ENCODE results near the gene CADM1. TPM values are rescaled to one million over a fixed set of nuclear protein-coding genes. Genes with fewer than 3 reads are reported as not detected.

The CADM1 gene
- total RNA-seq, 1 experiment from 2014 or later, result 12.9 TPM

- ChIA-PET CTCF (no interaction called here), POLR2A (ENCODE audit: low non-redundant PET) (no interaction called here)
- no TSS peak for BruUV-seq (replicated peaks)
- no peak overlapping the region for H3K27ac ChIP-seq (ENCODE audit: low read depth, low read length, poor library complexity, severe bottlenecking)
- TF ChIP-seq, protein P1, sequence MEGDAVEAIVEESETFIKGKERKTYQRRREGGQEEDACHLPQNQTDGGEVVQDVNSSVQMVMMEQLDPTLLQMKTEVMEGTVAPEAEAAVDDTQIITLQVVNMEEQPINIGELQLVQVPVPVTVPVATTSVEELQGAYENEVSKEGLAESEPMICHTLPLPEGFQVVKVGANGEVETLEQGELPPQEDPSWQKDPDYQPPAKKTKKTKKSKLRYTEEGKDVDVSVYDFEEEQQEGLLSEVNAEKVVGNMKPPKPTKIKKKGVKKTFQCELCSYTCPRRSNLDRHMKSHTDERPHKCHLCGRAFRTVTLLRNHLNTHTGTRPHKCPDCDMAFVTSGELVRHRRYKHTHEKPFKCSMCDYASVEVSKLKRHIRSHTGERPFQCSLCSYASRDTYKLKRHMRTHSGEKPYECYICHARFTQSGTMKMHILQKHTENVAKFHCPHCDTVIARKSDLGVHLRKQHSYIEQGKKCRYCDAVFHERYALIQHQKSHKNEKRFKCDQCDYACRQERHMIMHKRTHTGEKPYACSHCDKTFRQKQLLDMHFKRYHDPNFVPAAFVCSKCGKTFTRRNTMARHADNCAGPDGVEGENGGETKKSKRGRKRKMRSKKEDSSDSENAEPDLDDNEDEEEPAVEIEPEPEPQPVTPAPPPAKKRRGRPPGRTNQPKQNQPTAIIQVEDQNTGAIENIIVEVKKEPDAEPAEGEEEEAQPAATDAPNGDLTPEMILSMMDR (conservative IDR thresholded peaks at IDR 0.05; ENCODE audit: low read depth, low read length), result no peak
- TF ChIP-seq EZH2 (IDR thresholded peaks at IDR 0.05; ENCODE audit: borderline replicate concordance, low read depth, low read length, poor library complexity, severe bottlenecking), result no peak
- H3K9me3 ChIP-seq (ENCODE audit: low read depth, low read length, poor library complexity, severe bottlenecking), result no peaks in the 10 kb centered on the region
- intact Hi-C loops (cut with micrococcal nuclease; ENCODE audit: unreplicated experiment), result no loop called here
- DNase-seq (ENCODE audit: low spot score), result no peak
- no peak overlapping the region for H3K4me3 ChIP-seq (ENCODE audit: low read depth, low read length, poor library complexity, severe bottlenecking)
- H3K36me3 ChIP-seq (ENCODE audit: insufficient read depth, low read length, poor library complexity, severe bottlenecking), result no peaks in the 10 kb centered on the region
- no peaks in the 10 kb centered on the region for H3K27me3 ChIP-seq (replicated peaks; ENCODE audit: insufficient read depth, low read depth, low read length, poor library complexity)
- H3K4me1 ChIP-seq (ENCODE audit: insufficient read depth, low read length, poor library complexity, severe bottlenecking), result no peaks in the 10 kb centered on the region
These were observed 238.1 kb downstream of the CADM1 start for GRCh38 chr11:115266066-115266639.

DNA sequence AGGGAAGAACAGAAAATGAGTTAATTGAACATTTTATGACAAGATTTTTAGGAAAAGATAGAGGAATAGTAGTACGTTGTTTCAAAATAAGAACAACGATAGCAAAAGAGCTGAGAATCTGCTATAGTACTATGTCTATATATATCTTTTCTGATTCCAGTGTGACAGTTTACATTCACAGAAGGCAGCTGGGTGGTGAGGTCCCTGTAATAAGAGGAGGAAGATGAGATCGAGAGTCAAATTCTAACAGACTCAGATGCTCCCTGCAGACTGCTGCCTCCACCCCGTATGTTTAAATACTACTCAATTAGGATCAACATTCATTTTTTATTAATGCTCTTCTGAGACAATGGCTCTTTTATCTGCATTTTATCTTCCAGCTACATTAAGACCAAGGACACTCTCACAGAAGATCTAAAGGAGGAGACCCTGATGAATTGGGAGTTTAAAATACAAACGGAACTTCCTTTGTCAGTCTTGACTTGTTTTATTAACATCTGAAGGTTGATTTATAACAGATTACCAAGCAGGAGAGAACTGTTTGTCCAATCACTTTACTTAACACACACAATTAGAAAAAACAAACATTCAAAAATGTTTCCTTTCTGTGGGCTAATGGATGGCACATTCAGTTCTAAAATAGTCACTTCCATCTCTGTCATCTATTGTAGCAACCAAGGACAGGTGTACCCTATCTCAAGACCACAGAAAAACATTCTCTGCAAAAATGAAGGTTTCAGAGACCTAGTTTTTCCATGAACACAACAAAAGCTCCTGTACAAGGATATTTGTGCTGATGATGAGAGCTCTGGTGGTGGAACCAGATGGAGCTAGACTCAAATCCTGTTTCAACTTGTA is 240.2 kb downstream of the CADM1 start:
- TF ChIP-seq, protein P1 (conservative IDR thresholded peaks at IDR 0.05; ENCODE audit: low read depth, low read length), result no peak
- no peak for TF ChIP-seq EZH2 (IDR thresholded peaks at IDR 0.05; ENCODE audit: borderline replicate concordance, low read depth, low read length, poor library complexity, severe bottlenecking)
- Histone ChIP-seq H3K9me3 (ENCODE audit: low read depth, low read length, poor library complexity, severe bottlenecking) (no peaks in the 10 kb centered on the region), H3K36me3 (ENCODE audit: insufficient read depth, low read length, poor library complexity, severe bottlenecking) (no peaks in the 10 kb centered on the region), H3K4me1 (ENCODE audit: insufficient read depth, low read length, poor library complexity, severe bottlenecking) (no peaks in the 10 kb centered on the region), H3K4me3 (ENCODE audit: low read depth, low read length, poor library complexity, severe bottlenecking) (no peak overlapping the region), H3K27me3 (replicated peaks; ENCODE audit: insufficient read depth, low read depth, low read length, poor library complexity) (no peaks in the 10 kb centered on the region), H3K27ac (ENCODE audit: low read depth, low read length, poor library complexity, severe bottlenecking) (no peak overlapping the region)
- CTCF ChIA-PET, result no interaction called here
- no peak for DNase-seq (ENCODE audit: low spot score)
- intact Hi-C loops (cut with micrococcal nuclease; ENCODE audit: unreplicated experiment), result no loop called here
- BruUV-seq (replicated peaks), result no TSS peak
- POLR2A ChIA-PET (ENCODE audit: low non-redundant PET), result no interaction called here

DNA sequence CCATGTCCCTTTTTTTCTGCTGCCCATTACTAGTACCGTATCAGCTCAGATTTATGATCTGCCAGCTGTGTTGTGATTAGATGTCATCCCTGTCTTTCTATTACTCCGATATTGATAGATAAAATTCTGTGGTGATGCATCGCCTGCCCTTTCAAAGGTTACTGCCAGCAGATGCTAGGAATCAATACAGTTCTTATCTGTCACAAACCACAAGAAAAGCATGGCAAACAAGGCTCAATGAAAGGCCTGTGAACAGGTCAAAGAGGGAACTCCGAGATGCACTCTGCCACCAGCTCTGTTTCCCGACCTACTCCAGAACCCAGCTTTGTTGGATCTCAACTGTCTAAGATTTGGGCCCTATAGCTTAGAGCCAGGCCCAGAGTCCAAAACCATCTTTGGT is 246.0 kb downstream of the CADM1 start:
- no peaks in the 10 kb centered on the region for H3K36me3 ChIP-seq (ENCODE audit: insufficient read depth, low read length, poor library complexity, severe bottlenecking)
- intact Hi-C loops (cut with micrococcal nuclease; ENCODE audit: unreplicated experiment), result no loop called here
- no peaks in the 10 kb centered on the region for H3K9me3 ChIP-seq (ENCODE audit: low read depth, low read length, poor library complexity, severe bottlenecking)
- no peak for DNase-seq (ENCODE audit: low spot score)
- BruUV-seq (replicated peaks), result no TSS peak
- no peaks in the 10 kb centered on the region for H3K27me3 ChIP-seq (replicated peaks; ENCODE audit: insufficient read depth, low read depth, low read length, poor library complexity)
- CTCF ChIA-PET, result no interaction called here
- H3K4me3 ChIP-seq (ENCODE audit: low read depth, low read length, poor library complexity, severe bottlenecking), result no peak overlapping the region
- POLR2A ChIA-PET (ENCODE audit: low non-redundant PET), result no interaction called here
- no peak overlapping the region for H3K27ac ChIP-seq (ENCODE audit: low read depth, low read length, poor library complexity, severe bottlenecking)
- H3K4me1 ChIP-seq (ENCODE audit: insufficient read depth, low read length, poor library complexity, severe bottlenecking), result peaks cover 2% of the 10 kb centered on the region
- no peak for TF ChIP-seq EZH2 (IDR thresholded peaks at IDR 0.05; ENCODE audit: borderline replicate concordance, low read depth, low read length, poor library complexity, severe bottlenecking)
- TF ChIP-seq, protein P1 (conservative IDR thresholded peaks at IDR 0.05; ENCODE audit: low read depth, low read length), result no peak
